ENCODE data around the gene OCEL1.
"Not testable (repeated sequence)": the region's sequence is repeated elsewhere in the genome, so short reads cannot be mapped to it uniquely, and the experiment has no call there.

Gene OCEL1

DNA sequence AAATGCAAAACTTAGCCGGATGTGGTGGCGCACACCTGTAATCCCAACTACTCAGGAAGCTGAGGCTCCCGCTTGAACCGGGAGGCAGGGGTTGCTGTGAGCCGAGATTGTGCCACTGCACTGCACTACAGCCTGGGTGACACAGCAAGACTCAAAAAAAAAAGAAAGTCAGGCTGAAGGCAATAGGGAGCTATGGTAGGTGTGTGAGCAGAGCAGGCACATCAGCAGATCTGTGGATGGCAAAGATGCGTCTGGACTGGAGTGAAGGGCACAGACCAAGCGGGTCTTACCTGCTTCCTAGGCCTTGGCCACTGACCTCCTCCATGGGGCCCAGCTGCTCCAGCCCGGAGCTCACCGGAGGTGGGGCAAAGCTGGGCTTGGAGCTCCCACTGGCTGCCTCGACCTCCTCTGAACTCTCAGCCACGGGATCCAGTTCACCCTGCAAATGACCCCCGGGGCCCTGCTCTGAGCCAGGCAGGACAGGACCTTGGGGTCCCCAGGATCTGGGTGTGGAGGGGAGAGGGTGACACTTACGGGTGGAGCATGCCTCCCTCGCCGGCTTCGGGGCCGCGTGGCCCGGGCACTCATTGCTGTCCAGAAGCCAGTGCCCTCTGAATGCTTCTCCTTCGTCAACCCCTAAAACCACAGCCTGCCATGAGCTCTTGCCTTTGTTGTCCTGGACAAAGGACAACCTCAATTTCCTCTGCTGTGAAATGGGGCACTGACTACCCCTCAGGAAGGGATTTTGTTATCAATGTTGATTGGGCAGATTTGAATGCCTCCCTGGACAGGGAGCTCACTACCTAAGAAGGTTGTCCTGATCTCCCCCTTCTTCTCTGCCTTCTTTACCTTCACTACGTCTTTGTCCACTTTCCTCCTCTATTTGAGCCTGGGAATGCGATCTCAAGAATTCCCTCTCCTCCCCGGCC lies 38.0 kb downstream of the OCEL1 start:
- no peak for DNase-seq (ENCODE audit: low spot score)

- DNase-seq (ENCODE audit: low spot score) = no peak
Observed at GRCh38 chr19:17264641-17264979, 38.6 kb downstream of the OCEL1 start, which contains the start of gene USHBP1. USHBP1 (minus strand) TSS chr19:17264745; CDS start chr19:17264299, 446 bp downstream.

DNA sequence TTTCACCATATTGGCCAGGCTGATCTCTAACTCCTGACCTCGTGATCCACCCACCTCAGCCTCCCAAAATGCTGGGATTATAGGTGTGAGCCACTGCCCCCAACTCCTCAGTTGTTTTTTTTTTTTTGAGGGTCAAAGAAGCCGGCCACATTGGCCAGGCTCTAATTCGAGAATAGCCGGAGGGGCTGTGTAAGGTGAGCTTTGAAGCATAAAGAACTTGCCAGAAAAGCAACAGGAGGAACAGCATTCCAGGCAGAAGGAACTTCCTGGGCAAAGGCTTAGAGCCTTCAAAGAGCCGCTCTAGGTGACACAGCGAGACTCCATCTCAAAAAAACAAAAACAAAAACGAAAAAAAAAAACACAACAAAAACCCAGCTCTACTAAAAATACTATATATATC lies 40.0 kb downstream of the OCEL1 start:
- no peak for DNase-seq (ENCODE audit: low spot score)

GRCh38 chr19:17266589-17266974 lies 40.6 kb downstream of the OCEL1 start:
- no peak for DNase-seq (ENCODE audit: low spot score)

DNA sequence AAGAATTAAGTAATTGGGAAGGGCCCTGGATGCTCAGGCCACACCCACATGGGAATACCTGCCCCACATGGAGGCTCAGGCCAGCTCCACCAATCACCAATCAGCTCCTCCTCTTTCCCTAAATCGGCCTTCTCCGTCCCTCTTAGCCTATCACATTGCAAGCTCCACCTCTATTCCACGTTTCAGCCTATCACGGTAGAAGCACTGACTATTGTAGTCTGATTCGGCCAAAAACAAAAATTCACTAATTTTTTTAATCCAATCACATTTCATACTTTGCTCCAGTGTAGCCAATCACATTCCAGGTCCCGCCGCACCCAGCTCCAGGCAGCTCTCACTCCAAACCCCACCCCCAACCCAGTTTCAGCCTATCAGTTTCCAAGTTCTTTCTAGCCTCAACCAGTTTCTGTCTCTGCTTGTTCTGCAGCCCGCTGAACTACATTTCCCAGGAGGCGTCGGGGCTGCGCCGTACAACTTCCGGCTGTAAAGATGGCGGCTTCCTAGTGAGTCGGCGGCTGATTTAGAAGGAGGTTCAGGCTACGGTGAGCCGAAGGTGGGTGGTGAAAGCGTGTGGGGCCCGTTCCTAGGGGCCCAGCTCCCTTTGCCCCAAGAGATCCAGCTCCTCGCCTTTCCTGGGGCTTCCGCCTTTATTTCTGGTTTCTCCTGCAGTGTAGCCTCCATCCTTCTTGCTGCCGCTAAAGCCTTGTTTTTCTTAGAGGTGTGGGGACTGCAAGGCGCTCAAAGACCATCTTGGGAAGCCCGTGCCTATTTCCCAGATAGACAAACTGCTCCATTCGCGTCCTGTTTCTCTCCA lies 41.2 kb downstream of the OCEL1 start, which contains the start of gene BABAM1:
Gene BABAM1, plus strand, starts transcription at position 469 of the 814 bp plus-strand sequence. CDS start 1,364 bp downstream, outside the sequence.
- peak; percentile 100 for DNase-seq (ENCODE audit: low spot score)

GRCh38 chr19:17268754-17269153 lies 42.7 kb downstream of the OCEL1 start:
- DNase-seq (ENCODE audit: low spot score) = no peak

DNA sequence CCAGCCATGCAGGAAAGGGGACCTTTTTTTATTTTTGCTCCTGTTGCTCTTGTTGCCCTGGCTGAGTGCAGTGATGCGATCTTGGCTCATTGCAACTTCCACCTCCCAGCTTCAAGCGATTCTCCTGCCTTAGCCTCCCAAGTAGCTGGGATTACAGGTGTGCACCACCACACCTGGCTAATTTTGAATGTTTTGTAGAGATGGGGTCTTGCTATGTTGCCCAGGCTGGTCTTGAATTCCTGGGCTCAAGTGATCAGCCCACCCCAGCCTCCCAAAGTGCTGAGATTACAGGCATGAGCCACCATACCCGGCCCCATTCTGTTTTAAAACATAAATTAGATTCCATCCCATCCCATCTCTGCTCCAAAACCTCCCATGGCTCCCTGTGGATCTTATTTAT lies 48.9 kb downstream of the OCEL1 start:
- DNase-seq (ENCODE audit: low spot score) = not testable (repeated sequence)

DNA sequence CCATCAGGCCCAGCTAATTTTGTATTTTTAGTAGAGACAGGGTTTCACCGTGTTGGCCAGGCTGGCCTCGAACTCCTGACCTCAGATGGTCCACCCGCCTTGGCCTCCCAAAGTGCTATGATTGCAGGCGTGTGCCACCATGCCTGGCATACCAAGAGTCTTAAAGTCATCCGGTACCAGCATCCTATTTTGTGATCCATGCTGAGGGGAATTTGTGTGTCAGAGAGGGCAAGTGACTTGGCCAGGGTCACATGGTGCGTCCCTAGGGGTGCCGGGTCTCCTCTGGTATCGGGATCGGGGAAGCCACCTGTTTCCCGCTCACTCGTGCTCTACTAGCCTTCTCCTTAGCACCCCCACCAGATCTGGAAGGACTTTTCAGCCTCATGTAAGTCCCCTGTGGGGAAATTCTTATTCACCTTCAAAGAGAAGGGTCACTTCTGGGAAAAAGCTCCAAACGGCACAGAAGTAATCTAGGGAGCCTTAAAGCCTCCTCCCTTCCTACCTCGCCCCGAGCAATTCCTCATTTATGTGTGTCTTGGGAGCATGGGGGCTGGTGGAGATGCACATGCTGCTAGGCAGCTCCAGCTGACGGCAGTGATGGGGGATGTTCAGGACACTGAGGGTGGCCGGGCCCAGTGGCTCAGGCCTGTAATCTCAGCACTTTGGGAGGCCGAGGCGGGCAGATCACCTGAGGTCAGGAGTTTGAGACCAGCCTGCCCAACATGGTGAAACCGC lies 49.6 kb downstream of the OCEL1 start:
- no peak for DNase-seq (ENCODE audit: low spot score)
